ENCODE data around the gene CREB3.

CREB3 gene

GRCh38 chr9:35702696-35703095 lies 29.8 kb upstream of the CREB3 start:
- DNase-seq: no peak

DNA sequence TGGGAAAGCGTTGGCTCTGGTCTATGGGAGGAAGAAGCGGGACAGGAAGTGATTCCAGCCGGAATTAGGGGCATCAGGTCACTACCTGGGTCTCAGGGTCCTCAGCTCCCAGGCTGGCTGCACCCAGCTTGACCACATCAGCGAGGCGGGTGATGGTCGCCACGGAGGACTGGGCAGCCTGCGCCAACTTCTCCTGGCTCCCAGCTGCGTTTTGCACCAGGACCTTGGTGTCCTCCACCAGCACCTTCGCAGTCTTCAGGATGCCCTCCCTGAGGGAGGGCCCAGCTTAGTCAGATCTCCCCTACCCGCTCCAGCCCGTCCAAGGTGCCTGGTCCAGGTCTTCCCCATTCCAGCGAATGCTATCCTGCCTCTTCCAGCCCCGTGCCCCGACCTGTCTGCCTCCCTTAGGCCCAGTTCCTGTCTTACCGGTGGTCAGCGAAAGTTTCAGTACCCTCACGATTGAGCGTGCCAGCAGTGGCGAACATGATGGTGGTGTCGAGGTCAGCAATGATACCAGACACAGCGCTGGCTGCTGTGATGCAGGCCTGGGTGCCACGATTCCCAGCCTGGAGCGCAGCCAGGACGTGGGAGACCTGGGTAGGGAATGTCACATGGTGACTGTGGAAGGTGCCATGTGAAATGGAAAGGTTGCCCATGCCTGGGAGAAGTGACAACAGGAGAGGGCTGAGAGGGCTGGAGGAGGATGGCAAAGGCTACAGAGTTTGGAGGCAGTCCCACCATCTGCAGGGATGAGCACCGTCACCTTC lies 28.4 kb upstream of the CREB3 start:
- DNase-seq: no peak

DNA sequence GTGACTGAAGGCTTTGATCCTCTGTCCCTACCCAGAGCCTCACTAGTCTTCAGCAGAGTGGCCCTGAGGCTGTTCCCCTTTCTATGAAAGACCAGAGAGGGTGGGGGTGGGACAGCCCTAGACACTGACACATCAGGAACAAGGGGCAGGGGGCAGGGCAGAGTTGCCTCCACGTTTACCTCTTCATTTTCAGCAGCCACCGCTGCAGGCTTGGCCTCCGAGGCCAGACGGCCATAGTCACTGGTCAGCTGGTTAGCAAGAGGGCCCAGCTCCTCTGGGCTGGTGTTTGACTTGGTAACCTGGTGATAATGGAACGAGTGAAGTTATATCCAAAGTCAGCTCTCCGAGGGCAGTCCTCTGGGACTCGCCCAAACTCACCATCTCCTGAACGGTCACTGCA lies 27.1 kb upstream of the CREB3 start:
- no peak for DNase-seq

DNA sequence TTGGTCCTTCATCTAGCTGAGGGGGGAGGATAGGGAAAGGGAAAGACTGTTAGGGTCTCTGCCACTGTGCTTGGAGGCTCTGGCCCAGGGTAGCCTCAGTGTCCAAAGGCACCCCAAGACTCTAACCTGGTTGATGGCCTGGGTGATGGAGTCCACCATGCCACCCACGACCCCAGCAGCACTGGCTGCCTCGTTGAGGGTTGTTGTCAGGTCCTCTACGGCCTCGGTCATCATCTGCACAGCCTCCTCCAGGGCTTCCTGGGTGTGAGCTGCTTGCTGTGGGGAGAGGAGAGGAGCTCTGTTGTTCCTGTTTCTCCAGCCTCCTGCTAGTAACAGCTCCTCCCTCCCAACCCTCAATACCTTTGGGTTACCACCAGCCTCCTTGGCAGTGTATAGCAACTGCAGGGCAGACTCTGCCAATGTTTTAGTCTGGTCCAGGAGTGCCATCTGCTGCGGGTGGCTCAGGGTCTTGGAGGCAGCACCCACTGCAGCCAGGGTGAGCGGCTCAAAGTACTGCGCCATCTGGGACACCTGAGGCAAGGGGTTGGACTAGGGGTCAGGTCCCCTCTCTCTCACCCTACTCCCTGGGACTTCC lies 26.5 kb upstream of the CREB3 start:
- DNase-seq: no peak

- no peak for DNase-seq
Measured at GRCh38 chr9:35706951-35707350, 25.5 kb upstream of the CREB3 start.

DNA sequence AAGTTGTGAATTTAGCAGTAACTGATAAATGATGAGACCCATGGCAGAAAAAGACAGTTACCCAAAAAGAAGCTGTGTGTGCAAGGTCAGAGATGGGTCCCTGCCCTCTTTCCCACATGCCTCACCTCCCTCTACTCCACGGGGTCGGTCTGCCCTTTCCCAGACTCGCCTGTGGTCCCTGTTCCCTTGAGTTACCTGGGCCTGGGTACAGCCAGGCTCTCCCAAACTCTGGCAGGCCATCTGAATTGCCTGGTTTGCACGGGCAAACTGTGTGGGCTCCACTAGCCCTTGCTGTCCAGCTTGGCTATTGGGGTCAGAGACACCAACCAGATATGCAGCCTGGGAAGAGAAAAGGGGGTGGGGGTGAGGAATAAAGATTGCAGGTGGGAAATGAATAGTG lies 24.3 kb upstream of the CREB3 start:
- no peak for DNase-seq

DNA sequence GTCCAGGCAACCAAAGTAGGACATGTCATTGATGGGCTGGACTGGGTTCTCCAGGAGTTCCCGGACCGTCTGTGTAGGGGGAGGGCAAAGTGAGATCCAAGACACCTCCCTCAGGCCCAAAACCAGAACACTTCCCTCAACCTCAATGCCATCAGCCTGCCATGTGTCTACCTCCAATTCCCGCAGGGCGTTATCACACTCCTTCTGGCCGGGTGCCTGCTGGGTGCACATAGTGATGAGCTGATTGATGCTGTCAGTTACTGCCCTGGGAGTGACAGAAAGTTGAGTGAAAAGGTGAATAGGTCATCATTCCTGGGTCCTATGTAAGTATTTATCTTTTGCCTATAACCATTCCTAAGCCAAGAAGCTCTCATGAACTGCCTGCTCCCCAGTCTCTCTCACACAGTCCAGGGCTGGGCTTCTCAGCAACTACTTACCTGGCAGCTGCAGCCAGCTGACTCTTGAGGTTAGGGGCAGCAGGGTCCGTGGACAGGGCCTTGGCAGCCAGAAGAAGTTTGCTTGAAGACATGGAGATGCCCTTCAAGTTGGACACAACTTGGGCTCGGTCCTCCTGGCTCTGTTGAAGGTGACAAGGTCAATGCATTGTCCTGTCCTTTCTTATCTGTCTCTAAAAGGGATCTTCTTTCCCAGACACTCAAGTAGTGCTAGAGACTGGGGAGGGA lies 21.5 kb upstream of the CREB3 start:
- DNase-seq: no peak

DNA sequence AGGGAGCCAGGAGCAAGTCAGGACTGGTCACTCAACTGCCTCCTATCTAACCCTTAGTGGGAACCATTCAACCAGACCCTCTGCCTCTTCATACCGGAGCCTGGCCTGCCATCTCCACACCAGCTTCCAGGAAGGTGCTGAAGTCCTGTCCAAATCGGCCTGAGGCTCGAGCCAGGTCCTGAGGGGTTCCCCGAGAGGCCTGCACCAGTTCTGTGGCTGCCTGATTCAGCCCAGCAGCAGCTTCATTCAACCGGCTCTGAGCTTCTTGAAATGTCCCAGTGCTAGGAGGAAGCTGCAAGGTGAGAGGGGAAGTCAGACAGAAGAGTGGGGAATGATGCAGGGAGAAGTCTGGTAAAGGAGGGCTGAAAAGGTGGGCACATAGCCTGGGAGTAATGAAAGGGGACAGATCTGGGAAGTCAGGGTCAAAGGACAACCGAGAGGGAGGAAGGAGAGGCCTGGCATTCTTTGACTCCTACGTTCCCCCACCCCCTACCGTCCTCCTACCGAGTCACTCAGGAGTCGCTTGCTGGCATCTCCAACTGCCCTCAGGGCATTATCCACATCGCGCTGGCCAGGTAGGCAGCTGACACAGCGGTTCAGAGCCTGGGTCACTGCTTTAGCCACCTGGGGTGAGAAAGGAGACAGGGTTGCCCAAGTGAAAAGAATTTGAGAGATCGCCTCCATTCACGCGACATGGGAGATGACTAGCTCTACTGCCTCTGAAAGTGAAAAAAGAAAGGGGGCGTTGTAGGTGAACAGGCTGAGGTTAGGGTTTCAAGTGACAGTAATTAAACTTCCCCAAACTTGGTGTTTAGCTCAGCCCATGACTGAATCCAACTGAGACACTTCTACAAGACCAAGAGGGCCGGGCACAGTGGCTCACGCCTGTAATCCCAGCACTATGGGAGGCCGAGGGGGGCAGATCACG lies 20.7 kb upstream of the CREB3 start:
- DNase-seq: no peak

GRCh38 chr9:35712762-35713400 lies 19.6 kb upstream of the CREB3 start:
- no peak for DNase-seq

GRCh38 chr9:35713578-35713977 lies 18.9 kb upstream of the CREB3 start:
- DNase-seq: no peak

DNA sequence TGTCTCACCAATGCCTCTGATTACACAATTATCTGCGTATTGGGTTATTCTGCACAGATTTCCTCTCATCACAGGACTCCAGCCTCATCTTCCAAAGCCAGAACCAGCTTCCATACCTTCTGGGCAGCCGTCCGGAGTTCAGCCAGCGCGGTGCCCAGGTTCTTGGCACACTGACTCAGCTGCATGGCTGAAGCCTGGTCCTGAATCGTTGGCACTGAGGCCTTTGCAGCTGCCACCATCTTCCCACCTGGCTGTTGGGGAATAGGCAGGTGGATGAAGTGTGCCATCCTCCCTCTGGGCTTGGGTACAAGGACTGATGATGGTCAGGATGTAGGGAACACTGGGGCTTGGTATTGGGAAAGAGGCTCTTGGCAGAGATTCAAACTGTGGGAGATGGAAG lies 18.3 kb upstream of the CREB3 start:
- no peak for DNase-seq

GRCh38 chr9:35714579-35715252 lies 17.8 kb upstream of the CREB3 start:
- no peak for DNase-seq

- no peak for DNase-seq
Measured at GRCh38 chr9:35716230-35716629, 16.2 kb upstream of the CREB3 start.

- DNase-seq: no peak
Measured at GRCh38 chr9:35717132-35717870, 15.2 kb upstream of the CREB3 start.

GRCh38 chr9:35718721-35719511 lies 13.6 kb upstream of the CREB3 start:
- no peak for DNase-seq

DNA sequence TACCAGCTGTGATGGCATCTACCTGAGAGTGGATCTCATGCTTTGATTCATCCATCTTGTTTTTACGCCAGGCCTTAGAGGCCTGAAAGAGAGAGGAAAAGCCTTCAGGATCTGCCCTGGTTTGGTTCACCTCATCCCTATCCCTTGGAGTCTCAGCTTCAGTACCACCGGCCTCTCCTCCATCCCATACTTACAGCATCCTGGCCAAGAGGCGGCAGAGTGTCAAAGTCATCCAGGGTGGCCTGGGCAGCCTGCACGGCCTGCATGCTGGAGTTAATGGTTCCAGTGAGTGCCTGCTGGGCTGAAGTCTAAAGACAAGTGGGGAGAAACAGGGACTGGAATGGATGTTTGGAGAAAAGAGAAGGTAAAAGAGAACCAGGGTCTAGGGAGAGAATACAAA lies 12.9 kb upstream of the CREB3 start:
- DNase-seq: no peak

DNA sequence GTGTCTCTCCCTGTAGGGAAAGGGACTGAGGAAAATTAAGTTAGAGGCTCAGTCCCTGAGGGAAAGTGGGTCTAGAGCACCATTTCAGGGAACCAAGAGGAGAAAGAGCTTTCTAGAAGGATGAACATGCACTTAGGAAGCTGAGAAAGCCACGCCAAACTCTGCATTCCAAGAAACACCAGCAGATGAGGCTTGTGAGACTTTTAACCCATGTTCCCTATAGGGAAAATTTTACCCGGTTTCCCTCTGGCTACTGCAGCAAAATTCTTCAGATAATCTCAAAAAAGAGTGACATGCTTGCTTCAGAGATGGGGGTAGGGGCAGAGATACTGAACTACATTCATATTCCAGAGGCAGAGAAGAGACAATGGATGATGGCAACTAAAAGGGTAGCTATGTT lies 9.0 kb upstream of the CREB3 start:
- DNase-seq: no peak

DNA sequence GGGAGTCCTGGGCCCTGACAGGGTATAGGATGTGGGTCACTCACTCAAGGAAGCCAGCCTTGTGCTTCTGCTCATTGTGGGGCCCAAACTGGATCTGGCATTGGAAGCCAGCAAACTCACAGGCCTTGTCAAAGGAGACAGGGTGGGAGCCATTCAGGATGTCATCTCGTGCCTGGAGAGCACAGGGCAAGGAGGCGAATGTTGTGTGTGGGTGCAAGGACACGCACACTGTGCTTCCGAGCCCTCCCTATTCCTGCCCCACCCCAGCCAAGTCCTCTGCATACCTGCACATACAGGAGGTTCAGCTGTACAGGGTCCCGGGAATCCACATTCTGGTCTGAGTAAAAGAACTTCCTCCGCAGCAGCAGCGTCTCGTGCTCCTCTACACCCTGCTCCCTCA lies 8.6 kb upstream of the CREB3 start:
- no peak for DNase-seq

GRCh38 chr9:35725362-35725761 lies 7.1 kb upstream of the CREB3 start:
- DNase-seq: no peak

DNA sequence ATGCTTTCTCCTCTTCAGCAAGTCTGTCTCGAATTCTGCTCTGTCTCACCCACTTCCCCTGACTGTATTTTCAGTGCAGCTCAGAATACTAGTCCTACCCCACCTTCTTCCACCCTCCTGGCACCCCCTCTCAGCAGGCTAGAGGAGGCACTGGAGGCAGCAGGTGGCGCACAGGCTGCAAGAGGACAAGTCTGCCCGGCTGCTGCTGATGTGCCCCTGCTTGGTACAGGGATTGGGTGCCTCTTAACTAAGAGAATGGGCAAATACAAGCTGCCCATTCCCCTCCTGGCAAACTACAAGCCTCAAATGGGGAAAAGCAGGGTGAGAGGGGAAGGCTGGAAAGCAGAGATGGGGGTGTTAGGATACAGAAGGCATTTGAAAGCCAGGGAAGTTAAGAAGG lies 5.5 kb upstream of the CREB3 start:
- DNase-seq: no peak

DNA sequence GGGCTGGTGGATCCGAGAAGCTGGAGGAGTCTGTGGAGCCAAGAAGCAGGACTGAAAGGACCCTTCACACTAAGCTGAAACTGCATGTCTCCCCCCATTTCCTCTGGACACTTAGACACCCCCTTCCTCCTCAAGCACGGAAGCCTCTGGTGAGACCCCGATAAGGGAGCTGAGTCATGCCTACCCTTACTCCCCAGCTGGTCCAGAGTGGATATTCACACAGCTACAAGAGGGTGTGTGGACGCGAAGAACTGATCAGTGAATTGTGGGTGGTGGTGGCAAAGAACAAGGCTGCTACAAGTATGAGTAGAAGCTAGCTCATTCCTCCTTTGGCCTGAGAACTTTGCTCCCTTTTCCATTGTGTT lies 4.8 kb upstream of the CREB3 start:
- no peak for DNase-seq

All from NCI-H2227 treated with DMSO at 0.1 percent for 48 hours (cell line).